Activated CD4-positive, CD25-positive, alpha-beta regulatory T cell treated with anti-CD3 and anti-CD28 coated beads, Interleukin-2, amount 50 U/mL, for 72 hours (primary cell): ENCODE results near the gene TBC1D22A.
"Not testable (repeated sequence)": the region's sequence is repeated elsewhere in the genome, so short reads cannot be mapped to it uniquely, and the experiment has no call there.

ENCODE experiments used
- DNase-seq: peaks from one replicate; pipeline ENCODE4 v3.0.0; 2021

The TBC1D22A gene

DNA sequence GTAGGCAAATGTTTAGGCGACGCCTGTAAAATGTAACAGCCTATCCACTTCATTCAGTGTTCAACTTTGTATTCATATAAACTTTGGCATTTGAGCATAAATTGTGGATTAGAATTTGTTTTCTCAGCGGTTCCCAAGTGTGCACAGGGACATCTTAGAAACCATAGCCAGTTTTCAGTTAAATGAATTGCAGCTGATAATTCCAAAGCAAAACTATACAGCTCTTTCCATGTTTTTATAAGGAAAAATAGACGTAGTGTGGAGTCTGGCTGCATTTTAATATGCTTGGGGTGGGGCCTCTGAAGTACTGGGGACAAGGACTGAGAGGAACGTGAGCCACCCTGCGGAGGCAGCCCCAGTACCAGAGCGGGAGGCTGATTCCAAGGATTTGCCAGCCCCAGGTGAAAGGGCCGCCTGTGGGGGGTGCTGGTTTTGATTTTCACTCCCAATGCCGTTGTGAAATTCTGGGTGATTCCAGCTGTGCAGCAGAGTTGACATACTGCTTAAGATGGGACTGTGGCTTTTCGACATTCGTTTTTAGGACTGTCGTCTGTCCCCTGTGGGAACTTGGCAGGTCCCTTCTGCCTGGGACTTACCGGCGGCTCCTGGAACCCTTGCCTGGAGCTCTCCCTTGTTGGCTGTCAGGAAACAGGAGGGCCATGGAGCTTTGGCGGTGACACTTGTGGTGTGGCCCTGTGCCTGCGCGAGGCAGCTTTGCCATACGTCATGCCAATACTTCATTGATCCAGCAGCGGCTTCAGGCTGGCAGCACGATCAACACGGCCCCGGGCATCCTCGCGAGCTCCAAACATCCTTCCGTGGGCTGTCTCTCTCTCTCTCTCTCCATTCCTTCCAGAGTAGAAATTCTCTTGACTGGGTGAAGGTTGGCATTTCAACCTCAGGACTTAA, 370.9 kb downstream of the TBC1D22A start:
- DNase-seq, result no peak

DNA sequence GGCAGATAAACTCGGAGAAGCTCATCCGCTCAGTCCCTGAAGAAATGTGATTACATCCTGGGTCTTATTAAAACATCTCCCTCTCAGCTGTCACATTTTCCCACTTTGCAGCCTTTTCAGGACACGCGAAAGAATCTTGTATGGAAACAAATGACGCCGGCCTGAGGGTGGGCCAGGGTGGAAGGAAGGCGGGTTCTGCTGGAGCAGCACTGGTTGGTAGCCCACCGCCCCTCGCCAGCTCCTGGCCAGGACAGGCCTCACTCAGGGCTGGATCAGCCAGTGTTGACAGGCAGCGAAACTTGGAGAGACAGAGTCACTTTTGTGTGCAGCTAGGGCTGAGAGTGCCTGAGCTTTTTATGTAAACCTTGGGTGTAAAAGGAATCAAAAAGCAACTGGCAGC, 371.8 kb downstream of the TBC1D22A start:
- no peak for DNase-seq

- no peak for DNase-seq
Measured at GRCh38 chr22:47135338-47135737, 372.9 kb downstream of the TBC1D22A start.

- no peak for DNase-seq
Measured at GRCh38 chr22:47136050-47136449, 373.6 kb downstream of the TBC1D22A start.

- no peak for DNase-seq
Measured at GRCh38 chr22:47136671-47137070, 374.2 kb downstream of the TBC1D22A start.

DNA sequence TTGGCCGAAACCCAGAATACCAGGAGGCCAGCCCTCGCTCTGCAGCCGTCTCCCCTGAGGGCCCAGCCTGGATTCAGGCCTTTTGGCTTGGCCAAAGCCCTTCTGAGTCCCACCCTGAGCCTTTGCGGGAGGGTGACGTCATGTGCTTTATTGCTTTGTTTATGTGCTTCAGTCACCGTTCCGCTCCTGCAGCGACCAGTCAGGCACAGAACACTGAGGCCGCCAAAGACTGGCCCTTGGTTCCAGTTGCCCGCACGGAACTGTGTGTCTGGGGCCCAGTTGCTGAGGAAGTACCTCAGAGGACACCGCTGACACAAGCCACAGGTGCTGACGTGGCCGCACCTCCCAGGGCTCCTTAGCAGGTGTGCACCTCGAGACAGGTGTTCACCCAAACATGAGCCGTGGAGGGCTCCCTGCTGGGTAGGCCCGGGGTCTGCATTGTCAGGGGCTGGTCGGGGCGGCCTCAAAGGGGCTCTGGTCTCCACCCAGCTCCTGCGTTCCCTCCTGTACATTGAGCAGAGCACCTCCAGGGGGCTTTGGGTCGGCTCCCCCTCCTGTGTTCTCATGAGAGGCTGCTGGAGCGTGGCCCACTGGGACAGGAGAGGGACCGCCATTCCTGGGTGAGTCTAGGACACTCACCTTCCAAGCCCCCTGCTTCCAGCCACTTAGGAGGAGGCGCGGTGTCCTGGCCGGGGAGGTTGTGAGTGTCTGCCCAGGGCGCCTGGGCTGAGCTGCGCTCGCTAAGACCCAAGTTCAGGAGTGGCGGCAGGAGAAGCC, 376.8 kb downstream of the TBC1D22A start:
- no peak for DNase-seq

GRCh38 chr22:47139790-47140119, 377.3 kb downstream of the TBC1D22A start:
- no peak for DNase-seq

GRCh38 chr22:47140975-47141374, 378.5 kb downstream of the TBC1D22A start:
- DNase-seq, result not testable (repeated sequence)

- DNase-seq, result no peak
Measured at GRCh38 chr22:47142427-47143046, 380.1 kb downstream of the TBC1D22A start.

GRCh38 chr22:47143249-47143938, 380.9 kb downstream of the TBC1D22A start:
- DNase-seq, result no peak

- no peak for DNase-seq
Measured at GRCh38 chr22:47144076-47144765, 381.8 kb downstream of the TBC1D22A start.

DNA sequence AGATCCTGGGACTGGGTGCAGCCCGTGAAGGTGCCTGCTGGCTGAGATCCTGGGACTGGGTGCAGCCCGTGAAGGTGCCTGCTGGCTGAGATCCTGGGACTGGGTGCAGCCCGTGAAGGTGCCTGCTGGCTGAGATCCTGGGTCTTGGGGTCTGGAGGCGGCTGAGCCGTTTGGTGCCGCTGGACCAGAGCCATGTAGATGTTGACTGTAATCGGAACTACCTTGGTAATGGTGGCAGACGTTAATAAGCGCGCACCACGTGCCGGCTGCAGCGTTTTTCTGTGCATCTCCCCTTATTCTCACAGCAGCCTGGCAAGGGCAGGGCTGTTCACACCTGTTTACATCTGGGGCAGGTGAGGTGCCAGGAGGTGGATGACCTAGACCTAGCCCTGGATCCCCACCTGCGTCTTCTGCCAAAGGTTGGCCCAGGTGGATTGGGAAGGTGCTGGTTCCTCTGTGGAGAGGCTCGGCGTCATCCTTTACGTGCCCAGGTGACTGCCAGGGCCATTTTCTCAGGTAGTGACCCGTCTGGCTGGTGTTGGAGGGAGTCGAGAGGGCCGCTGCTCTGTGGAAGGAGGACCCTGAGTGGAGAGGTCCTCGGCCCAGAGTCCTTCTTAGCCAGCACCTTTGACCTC, 382.5 kb downstream of the TBC1D22A start:
- no peak for DNase-seq

DNA sequence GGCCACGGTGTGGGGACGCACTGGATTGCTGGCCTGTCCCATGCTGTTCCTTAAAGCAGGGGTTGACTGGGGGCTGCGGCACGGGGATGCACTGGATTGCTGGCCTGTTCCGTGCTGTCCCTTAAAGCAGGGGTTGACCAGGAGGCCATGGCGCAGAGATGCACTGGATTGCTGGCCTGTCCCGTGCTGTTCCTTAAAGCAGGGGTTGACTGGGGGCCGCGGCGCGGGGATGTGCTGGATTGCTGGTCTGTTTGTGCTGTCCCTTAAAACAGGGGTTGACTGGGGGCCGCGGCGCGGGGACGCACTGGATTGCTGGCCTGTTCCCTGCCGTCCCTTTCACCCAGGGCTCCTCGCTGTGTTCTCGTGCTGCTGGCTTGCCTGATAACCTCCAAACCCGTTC, 383.4 kb downstream of the TBC1D22A start:
- no peak for DNase-seq

DNA sequence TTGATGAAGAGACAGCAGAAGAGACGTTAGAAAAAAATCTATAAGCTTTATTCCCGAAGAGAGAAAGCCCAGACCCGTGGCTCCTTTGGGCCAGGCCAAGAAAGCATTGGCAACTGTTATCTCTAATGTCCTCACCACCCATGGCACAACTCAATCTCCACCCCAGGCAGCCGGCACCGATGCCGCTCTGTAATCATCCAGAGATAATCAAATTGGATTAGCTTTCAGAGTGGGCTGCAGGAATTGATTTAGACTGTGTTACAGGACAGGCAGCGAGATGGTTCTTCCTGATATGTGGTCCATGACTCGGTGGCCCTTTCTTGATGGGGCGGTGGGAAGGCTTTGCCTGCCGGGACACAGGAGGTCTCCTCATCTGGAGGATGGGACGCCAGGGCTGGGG, 383.9 kb downstream of the TBC1D22A start:
- DNase-seq, result no peak

GRCh38 chr22:47146941-47147340, 384.5 kb downstream of the TBC1D22A start:
- no peak for DNase-seq

DNA sequence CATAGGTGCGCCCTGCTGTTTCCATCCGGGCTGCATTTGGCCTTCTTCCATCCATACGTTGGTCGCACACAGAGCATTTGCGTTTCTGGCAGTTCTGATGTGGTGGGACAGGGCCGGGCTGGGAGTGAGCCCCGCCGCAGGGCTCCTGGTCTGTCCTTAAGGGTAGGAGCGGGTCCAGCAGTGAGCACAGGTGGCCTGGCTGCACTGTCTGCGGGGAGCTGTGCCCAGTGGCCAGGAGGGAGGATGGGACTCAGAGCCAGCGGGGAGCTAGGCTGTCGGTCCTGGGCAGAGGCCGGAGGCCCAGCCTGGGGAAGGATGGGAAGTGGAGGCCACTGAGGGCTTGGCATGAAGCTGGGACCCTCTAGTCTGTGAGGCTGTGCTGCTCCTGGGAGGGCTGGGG, 385.1 kb downstream of the TBC1D22A start:
- DNase-seq, result no peak

- DNase-seq, result no peak
Measured at GRCh38 chr22:47148510-47148909, 386.1 kb downstream of the TBC1D22A start.

GRCh38 chr22:47148956-47149728, 386.7 kb downstream of the TBC1D22A start:
- DNase-seq, result no peak

DNA sequence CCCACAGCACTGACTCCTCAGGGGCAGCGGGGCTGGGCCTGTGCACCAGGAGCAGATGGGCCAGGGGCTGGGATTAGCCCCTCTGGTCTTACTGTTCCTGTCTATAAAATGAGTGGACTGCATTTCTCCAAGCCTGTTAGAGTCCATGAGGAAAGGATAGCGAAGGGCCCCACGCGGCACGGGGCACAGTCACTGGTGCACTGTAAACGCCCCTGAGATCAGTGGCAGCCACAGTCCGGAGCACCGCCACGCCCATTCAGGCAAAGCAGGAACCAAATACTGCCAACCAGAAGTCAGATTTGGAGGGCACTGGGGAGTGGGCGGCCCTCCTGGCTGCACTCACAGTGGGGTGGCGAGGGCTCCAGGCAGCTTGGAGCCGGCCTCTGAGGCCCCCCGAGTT, 387.5 kb downstream of the TBC1D22A start:
- no peak for DNase-seq

DNA sequence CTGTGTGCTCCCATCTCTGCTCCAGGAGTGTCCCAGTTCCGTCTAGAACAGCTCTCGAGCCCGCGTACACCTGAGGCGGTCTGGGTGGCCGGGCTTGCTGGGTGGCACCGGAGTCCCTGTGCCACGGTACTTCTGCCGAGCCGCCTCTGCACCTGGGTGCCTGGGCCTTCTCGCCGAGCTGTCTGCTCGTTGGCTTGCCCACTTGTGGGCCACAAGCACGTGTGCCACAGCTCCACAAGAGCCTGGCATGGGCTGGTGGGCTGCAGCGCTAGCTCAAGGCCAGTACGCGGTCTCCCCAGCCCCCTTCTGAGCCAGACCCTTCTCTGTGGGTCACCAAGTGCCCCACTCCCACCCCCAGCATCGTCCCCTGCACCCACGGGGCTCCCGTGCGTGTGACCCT, 388.0 kb downstream of the TBC1D22A start:
- no peak for DNase-seq

GRCh38 chr22:47151064-47151463, 388.6 kb downstream of the TBC1D22A start:
- no peak for DNase-seq
